SK-N-SH treated with all-trans-retinoic acid at 6 μM for 48 hours (cell line): ENCODE measurements around the gene STK32B.

Experiments
- ATAC-seq: fragments of 200-7000 bp; cut with Tn5 transposase; 3 replicates; pipeline ENCODE4 v1.9.1; 2020; ENCODE audit warnings: mild to moderate bottlenecking, moderate library complexity
- ARNTL ChIP-seq: fragments of 450-650 bp; formaldehyde crosslinking; IDR thresholded peaks from 2 replicates; pipeline ENCODE4 v1.5.0; 2020; ENCODE audit warnings: low read depth, mild to moderate bottlenecking, moderate library complexity, borderline replicate concordance
- BACH2 ChIP-seq: fragments of 250-450 bp; sonication (Bioruptor Pico); IDR thresholded peaks from 2 replicates; pipeline ENCODE4 v1.9.0; 2021; ENCODE audit warnings: mild to moderate bottlenecking, borderline replicate concordance
- CSDC2 ChIP-seq: fragments of 250-450 bp; sonication (Bioruptor Pico); IDR thresholded peaks from 2 replicates; pipeline ENCODE4 v1.5.0; 2020; ENCODE audit warnings: mild to moderate bottlenecking, moderate library complexity
- ESRRG ChIP-seq: fragments of 250-450 bp; sonication (Bioruptor Pico); IDR thresholded peaks from 2 replicates; pipeline ENCODE4 v1.6.1; 2021; ENCODE audit warnings: mild to moderate bottlenecking
- GLIS3 ChIP-seq: fragments of 250-450 bp; sonication (Bioruptor Pico); IDR thresholded peaks from 2 replicates; pipeline ENCODE4 v1.5.0; 2020; ENCODE audit warnings: mild to moderate bottlenecking, moderate library complexity
- ISL1 ChIP-seq: fragments of 250-450 bp; sonication (Bioruptor Pico); IDR thresholded peaks from 2 replicates; pipeline ENCODE4 v2.1.2; 2022; ENCODE audit warnings: mild to moderate bottlenecking, moderate library complexity
- OSR1 ChIP-seq: fragments of 250-450 bp; sonication (Bioruptor Pico); IDR thresholded peaks from 2 replicates; pipeline ENCODE4 v1.8.0; 2022; ENCODE audit warnings: moderate library complexity, mild to moderate bottlenecking, inconsistent platforms
- PPARA ChIP-seq: fragments of 250-450 bp; sonication (Bioruptor Pico); IDR thresholded peaks from 2 replicates; pipeline ENCODE4 v1.5.0; 2020; ENCODE audit warnings: mild to moderate bottlenecking, borderline replicate concordance
- RARB ChIP-seq: fragments of 250-450 bp; sonication (Bioruptor Pico); IDR thresholded peaks from 2 replicates; pipeline ENCODE4 v1.8.0; 2021; ENCODE audit warnings: mild to moderate bottlenecking, moderate library complexity
- SNAI2 ChIP-seq: fragments of 250-450 bp; sonication (Bioruptor Pico); IDR thresholded peaks from 2 replicates; pipeline ENCODE4 v1.5.0; 2020; ENCODE audit warnings: mild to moderate bottlenecking, moderate library complexity
- TCF4 ChIP-seq: fragments of 250-450 bp; sonication (Bioruptor Pico); IDR thresholded peaks from 2 replicates; pipeline ENCODE4 v1.8.0; 2021; ENCODE audit warnings: mild to moderate bottlenecking, moderate library complexity, borderline replicate concordance
- TOX ChIP-seq: fragments of 250-450 bp; sonication (Bioruptor Pico); IDR thresholded peaks from 2 replicates; pipeline ENCODE4 v1.8.0; 2021; ENCODE audit warnings: mild to moderate bottlenecking, moderate library complexity, borderline replicate concordance
- ZC3H10 ChIP-seq: fragments of 250-450 bp; sonication (Bioruptor Pico); IDR thresholded peaks from 2 replicates; pipeline ENCODE4 v1.5.1; 2021; ENCODE audit warnings: mild to moderate bottlenecking, moderate library complexity
- ZFP3 ChIP-seq: fragments of 250-450 bp; sonication (Bioruptor Pico); IDR thresholded peaks from 2 replicates; pipeline ENCODE4 v1.5.0; 2020; ENCODE audit warnings: mild to moderate bottlenecking, moderate library complexity
- ZFP30 ChIP-seq: fragments of 450-650 bp; formaldehyde crosslinking; IDR thresholded peaks from 2 replicates; pipeline ENCODE4 v1.5.0; 2022; ENCODE audit warnings: mild to moderate bottlenecking, moderate library complexity
- ZNF70 ChIP-seq: fragments of 450-650 bp; formaldehyde crosslinking; IDR thresholded peaks from 2 replicates; pipeline ENCODE4 v1.5.0; 2020; ENCODE audit warnings: mild to moderate bottlenecking, moderate library complexity
- ZNF8 ChIP-seq: fragments of 450-650 bp; formaldehyde crosslinking; IDR thresholded peaks from 2 replicates; pipeline ENCODE4 v1.5.0; 2020; ENCODE audit warnings: mild to moderate bottlenecking, moderate library complexity
- TF ChIP-seq, protein P1 (sequence below): fragments of 250-450 bp; sonication (Bioruptor Pico); IDR thresholded peaks from 2 replicates; pipeline ENCODE4 v1.8.0; 2020; ENCODE audit warnings: mild to moderate bottlenecking, moderate library complexity, borderline replicate concordance
- TF ChIP-seq, protein P2 (sequence below): fragments of 250-450 bp; sonication (Bioruptor Pico); IDR thresholded peaks from 2 replicates; pipeline ENCODE4 v1.5.1; 2020; ENCODE audit warnings: low read depth, mild to moderate bottlenecking, moderate library complexity
- TF ChIP-seq, protein P3 (sequence below): fragments of 250-450 bp; sonication (Bioruptor Pico); IDR thresholded peaks from 2 replicates; pipeline ENCODE4 v1.5.1; 2021; ENCODE audit warnings: mild to moderate bottlenecking, moderate library complexity
- TF ChIP-seq, protein P4 (sequence below): fragments of 250-450 bp; sonication (Bioruptor Pico); IDR thresholded peaks from 2 replicates; pipeline ENCODE4 v1.8.0; 2021; ENCODE audit warnings: low read depth, mild to moderate bottlenecking, moderate library complexity, borderline replicate concordance

The STK32B gene

DNA sequence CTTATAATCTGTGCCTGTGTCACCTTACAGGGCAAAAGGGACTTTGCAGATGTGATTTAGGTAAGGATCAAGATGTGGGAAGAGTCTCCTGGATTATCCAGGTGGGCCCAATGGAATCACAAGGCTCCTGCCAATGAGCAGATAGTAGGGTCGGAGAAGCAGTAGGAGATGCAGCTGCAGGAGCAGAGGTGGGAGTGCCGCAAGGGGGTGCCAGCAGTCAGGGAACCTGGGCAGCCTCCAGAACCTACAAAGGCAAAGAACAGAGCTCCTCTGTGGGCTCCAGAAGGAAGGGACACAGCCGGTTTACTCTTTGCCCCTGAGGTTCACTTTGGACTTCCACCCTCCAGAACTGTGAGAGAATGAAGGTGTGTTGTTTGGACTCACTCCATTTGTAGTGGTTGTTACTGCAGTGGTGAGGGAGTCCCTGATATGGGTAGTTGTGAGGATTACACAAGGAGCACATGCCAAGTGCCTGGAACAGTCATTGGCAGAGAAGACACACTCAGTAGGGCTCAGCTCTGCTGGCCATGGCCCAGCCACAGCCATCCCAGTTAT, 338.6 kb downstream of the STK32B start:
- ATAC-seq = no peak
- TF ChIP-seq RARB = no peak
- no peak for TF ChIP-seq BACH2 (CRISPR knock-in tag)
- TF ChIP-seq ZFP30 (CRISPR knock-in tag) = no peak
- no peak for TF ChIP-seq ZNF8 (CRISPR knock-in tag)
- TF ChIP-seq, protein P1, sequence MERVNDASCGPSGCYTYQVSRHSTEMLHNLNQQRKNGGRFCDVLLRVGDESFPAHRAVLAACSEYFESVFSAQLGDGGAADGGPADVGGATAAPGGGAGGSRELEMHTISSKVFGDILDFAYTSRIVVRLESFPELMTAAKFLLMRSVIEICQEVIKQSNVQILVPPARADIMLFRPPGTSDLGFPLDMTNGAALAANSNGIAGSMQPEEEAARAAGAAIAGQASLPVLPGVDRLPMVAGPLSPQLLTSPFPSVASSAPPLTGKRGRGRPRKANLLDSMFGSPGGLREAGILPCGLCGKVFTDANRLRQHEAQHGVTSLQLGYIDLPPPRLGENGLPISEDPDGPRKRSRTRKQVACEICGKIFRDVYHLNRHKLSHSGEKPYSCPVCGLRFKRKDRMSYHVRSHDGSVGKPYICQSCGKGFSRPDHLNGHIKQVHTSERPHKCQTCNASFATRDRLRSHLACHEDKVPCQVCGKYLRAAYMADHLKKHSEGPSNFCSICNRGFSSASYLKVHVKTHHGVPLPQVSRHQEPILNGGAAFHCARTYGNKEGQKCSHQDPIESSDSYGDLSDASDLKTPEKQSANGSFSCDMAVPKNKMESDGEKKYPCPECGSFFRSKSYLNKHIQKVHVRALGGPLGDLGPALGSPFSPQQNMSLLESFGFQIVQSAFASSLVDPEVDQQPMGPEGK (CRISPR knock-in tag) = no peak

DNA sequence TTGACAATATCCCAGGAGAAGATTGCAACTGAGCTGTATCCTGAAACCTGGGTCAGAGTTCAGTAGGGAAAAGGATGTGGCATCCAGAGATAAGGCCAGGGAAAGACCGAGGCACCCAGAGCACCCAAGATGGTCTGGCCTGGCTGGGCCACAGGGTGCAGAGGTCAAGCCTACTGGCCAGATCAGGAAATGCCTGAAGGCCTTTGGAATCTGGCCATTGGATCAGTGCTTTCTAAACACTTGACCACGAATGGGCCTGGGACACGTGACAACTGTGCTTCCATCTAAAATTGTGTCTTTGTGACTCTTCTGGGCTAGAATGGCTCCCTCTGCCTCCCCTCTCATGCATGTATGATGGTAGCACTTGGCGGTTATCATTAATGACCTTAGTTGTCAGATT, 340.2 kb downstream of the STK32B start:
- no peak for TF ChIP-seq TCF4 (CRISPR knock-in tag)
- no peak for TF ChIP-seq SNAI2 (CRISPR knock-in tag)
- no peak for TF ChIP-seq ZFP30 (CRISPR knock-in tag)
- TF ChIP-seq CSDC2 (CRISPR knock-in tag) = no peak
- TF ChIP-seq RARB = no peak
- TF ChIP-seq ESRRG (CRISPR knock-in tag) = no peak
- no peak for TF ChIP-seq ARNTL (CRISPR knock-in tag)
- TF ChIP-seq OSR1 = no peak
- TF ChIP-seq ISL1 (CRISPR knock-in tag) = no peak
- TF ChIP-seq, protein P2, sequence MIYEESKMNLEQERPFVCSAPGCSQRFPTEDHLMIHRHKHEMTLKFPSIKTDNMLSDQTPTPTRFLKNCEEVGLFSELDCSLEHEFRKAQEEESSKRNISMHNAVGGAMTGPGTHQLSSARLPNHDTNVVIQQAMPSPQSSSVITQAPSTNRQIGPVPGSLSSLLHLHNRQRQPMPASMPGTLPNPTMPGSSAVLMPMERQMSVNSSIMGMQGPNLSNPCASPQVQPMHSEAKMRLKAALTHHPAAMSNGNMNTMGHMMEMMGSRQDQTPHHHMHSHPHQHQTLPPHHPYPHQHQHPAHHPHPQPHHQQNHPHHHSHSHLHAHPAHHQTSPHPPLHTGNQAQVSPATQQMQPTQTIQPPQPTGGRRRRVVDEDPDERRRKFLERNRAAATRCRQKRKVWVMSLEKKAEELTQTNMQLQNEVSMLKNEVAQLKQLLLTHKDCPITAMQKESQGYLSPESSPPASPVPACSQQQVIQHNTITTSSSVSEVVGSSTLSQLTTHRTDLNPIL (CRISPR knock-in tag) = no peak
- TF ChIP-seq ZC3H10 (CRISPR knock-in tag) = no peak
- no peak for TF ChIP-seq PPARA (CRISPR knock-in tag)
- TF ChIP-seq ZNF8 (CRISPR knock-in tag) = no peak
- TF ChIP-seq, protein P1 (CRISPR knock-in tag) = no peak
- TF ChIP-seq, protein P3, sequence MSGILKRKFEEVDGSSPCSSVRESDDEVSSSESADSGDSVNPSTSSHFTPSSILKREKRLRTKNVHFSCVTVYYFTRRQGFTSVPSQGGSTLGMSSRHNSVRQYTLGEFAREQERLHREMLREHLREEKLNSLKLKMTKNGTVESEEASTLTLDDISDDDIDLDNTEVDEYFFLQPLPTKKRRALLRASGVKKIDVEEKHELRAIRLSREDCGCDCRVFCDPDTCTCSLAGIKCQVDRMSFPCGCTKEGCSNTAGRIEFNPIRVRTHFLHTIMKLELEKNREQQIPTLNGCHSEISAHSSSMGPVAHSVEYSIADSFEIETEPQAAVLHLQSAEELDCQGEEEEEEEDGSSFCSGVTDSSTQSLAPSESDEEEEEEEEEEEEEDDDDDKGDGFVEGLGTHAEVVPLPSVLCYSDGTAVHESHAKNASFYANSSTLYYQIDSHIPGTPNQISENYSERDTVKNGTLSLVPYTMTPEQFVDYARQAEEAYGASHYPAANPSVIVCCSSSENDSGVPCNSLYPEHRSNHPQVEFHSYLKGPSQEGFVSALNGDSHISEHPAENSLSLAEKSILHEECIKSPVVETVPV = no peak
- TF ChIP-seq, all 23 proteins: peak for 0

DNA sequence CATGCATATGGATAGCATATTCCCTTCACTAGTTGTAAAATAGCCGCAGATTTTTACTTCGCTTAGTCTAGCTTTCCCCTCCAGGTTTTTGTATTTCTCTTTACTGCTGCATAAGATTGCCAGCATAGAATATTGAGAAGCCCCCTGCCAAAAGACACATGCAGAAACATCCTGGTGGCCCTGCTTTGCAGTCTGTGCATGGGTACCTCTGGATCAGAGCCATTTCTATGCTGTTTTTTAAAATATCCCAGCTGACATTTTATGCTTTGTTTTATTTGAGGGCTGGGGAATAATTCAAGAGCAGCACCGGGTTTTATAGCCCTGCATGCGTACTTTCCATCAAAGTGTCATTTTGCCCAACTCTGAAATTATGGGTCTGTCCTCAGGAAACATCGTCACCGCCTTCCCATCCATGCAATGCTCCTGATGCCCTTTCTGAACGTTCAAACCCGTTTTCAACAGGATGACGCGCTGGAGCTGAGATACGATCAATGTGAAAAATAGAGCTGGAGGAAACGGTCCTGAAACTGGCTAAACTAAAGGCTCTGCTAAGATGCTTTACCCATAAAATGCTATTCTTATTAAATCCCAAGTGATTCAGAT, 342.7 kb downstream of the STK32B start:
- TF ChIP-seq SNAI2 (CRISPR knock-in tag) (no peak), ZNF70 (CRISPR knock-in tag) (no peak), PPARA (CRISPR knock-in tag) (no peak)
- no peak for ATAC-seq

More for the DNA sequence above, 340.2 kb downstream of the STK32B start:
- ATAC-seq = no peak

DNA sequence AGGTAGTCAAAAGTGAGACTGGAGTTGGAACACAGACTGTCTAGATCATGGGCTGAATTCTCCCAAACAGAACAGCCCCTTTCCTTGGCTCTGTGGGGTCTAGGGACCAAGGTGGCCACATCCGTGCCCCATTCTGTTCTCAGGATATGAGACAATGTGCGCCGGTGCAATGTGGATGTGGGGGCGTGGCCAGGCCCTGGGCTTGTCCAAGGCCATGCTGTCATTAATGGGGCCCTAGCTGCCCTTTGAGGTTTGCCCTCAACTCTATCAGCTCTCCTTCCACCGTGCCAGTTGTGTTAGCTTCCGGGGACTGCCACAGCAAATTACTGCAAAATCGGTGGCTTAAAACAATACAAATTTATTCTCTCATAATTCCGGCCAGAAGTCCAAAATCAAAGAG, 344.5 kb downstream of the STK32B start:
- no peak for TF ChIP-seq ARNTL (CRISPR knock-in tag)
- TF ChIP-seq ZNF70 (CRISPR knock-in tag) = no peak
- TF ChIP-seq ZC3H10 (CRISPR knock-in tag) = no peak
- TF ChIP-seq PPARA (CRISPR knock-in tag) = no peak
- no peak for TF ChIP-seq RARB
- TF ChIP-seq TOX (CRISPR knock-in tag) = no peak
- no peak for TF ChIP-seq CSDC2 (CRISPR knock-in tag)
- no peak for TF ChIP-seq ZFP3 (CRISPR knock-in tag)
- TF ChIP-seq, protein P4, sequence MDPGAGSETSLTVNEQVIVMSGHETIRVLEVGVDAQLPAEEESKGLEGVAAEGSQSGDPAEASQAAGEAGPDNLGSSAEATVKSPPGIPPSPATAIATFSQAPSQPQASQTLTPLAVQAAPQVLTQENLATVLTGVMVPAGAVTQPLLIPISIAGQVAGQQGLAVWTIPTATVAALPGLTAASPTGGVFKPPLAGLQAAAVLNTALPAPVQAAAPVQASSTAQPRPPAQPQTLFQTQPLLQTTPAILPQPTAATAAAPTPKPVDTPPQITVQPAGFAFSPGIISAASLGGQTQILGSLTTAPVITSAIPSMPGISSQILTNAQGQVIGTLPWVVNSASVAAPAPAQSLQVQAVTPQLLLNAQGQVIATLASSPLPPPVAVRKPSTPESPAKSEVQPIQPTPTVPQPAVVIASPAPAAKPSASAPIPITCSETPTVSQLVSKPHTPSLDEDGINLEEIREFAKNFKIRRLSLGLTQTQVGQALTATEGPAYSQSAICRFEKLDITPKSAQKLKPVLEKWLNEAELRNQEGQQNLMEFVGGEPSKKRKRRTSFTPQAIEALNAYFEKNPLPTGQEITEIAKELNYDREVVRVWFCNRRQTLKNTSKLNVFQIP = no peak
- TF ChIP-seq, protein P1 (CRISPR knock-in tag) = no peak
- TF ChIP-seq, protein P2 (CRISPR knock-in tag) = no peak
- TF ChIP-seq BACH2 (CRISPR knock-in tag) = no peak
- no peak for TF ChIP-seq GLIS3
- ATAC-seq = no peak
